ENCODE data around the gene PTPRD.

DNA sequence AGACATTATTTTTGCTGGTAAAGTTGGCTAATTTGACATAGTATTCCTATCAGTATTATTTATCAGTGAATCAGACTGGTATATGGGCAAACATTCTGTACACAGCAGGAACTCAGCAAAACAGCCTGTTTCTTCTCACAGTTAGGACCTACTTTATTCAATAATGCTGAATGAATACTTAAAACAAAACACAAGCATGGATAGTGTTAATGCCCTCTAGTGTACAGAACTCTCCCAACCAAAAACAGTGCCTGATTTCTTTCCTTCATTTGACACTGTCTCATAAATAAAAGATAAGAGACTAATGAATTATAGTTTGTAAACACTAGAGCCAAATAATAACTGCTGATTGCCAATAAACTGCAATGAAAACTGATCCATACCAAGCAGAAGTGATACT is 1113.3 kb downstream of the PTPRD start:
- TF ChIP-seq, protein P1, sequence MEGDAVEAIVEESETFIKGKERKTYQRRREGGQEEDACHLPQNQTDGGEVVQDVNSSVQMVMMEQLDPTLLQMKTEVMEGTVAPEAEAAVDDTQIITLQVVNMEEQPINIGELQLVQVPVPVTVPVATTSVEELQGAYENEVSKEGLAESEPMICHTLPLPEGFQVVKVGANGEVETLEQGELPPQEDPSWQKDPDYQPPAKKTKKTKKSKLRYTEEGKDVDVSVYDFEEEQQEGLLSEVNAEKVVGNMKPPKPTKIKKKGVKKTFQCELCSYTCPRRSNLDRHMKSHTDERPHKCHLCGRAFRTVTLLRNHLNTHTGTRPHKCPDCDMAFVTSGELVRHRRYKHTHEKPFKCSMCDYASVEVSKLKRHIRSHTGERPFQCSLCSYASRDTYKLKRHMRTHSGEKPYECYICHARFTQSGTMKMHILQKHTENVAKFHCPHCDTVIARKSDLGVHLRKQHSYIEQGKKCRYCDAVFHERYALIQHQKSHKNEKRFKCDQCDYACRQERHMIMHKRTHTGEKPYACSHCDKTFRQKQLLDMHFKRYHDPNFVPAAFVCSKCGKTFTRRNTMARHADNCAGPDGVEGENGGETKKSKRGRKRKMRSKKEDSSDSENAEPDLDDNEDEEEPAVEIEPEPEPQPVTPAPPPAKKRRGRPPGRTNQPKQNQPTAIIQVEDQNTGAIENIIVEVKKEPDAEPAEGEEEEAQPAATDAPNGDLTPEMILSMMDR (IDR thresholded peaks at IDR 0.05) = no peak
- TF ChIP-seq POLR2A (IDR thresholded peaks at IDR 0.05) = no peak

Data from Peyer's patch (tissue), 4 donors.